GM19463 (cell line): Measurements from ENCODE around the gene NR3C2.
A peak's percentile ranks its signal among the peaks of the same experiment; 100 is the strongest.
"Not testable (repeated sequence)": the region's sequence is repeated elsewhere in the genome, so short reads cannot be mapped to it uniquely, and the experiment has no call there.

Experiments used
- ATAC-seq: cut with Tn5 transposase; IDR thresholded peaks from one replicate; pipeline ENCODE4 v1.9.1; 2021; ENCODE audit warnings: mild to moderate bottlenecking, moderate library complexity; ENCODE audit not compliant: unreplicated experiment

NR3C2 gene

DNA sequence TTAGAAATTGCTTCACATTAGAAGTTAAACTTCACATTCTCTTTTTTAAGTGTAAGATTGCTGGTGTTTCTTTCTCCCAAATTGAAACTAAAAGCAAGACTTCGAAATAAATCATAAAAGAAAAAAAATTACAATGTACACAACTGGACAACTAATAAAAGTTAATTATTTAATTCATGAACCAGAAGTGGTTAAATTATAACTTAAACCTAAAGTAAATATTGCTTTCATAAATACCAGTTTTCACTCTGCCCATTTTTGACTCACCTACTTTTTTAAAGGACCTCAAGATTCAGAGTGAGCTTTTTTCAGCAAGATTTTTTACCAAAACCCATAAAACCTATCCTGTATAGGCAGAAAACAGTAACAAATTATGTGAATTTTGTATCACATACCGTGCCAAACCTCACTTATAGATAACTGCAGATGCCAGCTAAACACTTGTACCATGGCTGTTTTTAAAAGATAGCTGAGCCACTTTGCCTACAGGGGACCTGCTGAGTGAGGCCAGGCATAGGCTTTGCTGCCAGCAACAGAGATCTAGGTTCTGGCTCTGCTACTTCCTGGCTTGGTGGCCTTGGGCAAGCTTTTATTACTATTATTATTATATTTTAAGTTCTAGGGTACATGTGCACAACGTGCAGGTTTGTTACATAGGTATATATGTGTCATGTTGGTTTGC is 259.8 kb downstream of the NR3C2 start:
- no peak for ATAC-seq

DNA sequence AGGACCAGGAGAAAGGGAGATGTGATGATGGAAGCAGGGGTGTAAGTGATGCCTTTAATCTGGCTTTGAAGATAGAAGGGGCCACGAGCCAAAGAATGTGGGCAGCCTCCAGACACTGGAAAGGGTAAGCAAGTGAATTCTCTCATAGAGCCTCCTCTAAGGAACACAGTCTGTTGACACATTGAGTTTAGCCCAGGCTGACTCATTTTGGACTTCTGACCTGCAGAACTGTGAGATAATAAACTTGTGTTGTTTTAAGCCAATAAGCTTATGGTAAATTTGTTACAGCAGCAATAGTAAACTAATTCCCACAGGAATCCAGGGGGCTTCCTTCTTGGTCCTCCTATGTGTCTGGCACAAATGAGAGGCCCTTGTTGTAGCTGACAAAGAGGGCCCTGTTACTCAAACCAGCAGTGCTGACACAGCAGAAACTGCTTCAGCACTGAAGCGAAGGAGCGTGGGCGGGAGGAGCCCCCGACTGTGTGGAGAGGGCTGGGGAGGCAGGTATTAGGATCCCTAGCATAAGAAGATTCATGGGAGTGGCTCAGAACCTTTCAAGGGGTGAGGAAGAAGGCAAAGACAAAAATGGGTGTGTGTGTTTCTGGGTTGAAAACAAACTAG is 268.7 kb downstream of the NR3C2 start:
- ATAC-seq, result no peak

DNA sequence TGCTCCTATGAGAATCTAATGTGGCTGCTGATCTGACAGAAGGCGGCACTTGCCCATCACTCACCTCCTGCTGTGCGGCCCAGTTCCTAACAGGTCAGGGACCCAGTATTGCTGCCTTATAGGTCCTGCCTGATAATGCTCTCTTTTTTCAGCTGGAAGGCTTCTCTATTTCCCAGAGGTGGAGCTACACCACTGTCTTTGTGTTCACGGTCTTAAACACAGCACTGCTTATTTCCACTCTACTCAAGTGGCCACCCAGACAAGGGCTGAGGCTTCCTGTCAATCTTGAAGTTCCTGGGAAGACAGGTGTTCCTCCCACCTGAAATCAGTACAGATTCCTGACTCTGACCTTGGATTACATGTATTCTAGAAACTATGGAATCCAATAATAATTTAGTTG is 270.6 kb downstream of the NR3C2 start:
- ATAC-seq, result no peak

DNA sequence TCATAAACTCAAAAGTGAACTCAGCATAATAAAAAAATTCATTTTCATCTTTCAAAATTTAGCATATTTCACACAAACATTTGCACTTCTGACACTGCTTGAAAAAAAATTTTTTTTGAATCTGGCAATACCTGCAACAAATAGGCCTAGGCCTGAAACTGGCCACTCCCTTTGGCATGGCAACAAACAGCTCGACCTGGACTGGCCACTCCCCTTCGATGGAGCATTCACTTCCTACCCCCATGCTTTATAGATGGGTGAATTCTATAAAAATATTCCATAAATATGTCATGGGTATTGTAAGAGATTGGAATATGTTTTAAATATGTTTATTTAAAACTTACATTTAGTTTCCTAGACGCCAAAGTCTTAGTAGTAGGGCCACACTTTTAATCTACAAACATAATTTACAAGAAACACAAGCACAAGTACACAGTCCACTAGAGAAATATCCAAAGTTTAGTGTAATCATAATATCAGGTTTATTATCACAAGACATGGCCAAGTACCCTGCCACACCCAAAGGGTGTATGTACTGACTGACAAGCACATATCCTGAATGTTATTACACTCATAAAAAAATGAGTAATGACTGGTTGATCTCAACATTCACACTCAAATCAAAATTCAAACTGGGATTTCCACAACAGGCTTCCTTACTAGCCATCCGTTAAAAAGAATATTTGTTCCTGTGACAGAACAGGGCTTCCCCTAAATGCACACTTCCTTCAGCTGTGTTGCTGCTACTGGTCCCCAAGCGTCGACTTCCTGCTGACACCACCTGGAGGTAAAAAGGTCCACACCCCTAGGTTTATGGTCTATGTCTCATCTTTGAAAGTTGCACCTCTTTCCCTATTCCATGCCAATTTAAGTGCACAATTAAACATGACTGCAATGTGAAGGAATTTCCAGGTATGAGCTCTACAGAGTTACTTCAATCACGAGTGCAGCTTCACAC is 271.5 kb downstream of the NR3C2 start:
- no peak for ATAC-seq

DNA sequence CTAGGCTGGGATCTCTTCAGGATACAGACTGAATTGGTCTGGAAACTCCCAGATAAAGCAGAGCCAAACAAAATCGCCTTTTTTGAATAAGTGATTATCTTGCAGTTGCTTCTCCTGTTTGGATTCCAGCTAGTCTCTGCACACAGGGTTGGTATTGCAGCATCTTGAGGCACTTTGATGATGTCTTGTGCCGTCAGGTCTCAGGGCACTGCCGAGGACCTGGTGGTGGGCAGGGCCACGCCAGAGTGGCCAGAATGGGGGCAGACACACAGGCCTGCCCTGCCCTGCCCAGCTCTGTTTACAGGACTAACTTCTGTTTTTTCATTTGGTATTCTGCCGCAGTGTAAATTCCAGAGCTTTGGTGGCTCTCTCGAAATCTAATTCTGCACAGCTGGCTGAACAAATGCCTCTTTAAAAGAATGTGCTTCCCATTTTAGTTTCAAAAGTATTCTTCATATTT is 276.1 kb downstream of the NR3C2 start:
- ATAC-seq, result no peak

DNA sequence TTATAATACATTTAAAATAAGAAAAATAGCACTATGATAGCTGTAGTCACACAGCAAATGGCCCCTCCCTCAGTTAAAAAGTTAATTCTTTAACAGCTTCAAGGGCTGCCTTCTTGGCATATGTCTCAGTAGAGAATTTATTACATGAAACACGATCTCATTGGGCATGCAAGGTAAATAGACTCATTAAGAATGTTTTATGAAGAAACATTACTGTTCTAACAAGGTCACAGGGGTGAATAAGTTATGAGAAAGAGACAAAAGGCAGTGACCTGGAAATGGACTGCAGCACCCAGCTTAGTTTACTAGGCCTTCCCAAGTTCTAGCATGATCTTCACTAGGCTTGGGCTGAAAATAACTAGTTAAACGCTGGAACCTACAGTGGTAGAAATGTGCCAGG is 277.7 kb downstream of the NR3C2 start:
- no peak for ATAC-seq

DNA sequence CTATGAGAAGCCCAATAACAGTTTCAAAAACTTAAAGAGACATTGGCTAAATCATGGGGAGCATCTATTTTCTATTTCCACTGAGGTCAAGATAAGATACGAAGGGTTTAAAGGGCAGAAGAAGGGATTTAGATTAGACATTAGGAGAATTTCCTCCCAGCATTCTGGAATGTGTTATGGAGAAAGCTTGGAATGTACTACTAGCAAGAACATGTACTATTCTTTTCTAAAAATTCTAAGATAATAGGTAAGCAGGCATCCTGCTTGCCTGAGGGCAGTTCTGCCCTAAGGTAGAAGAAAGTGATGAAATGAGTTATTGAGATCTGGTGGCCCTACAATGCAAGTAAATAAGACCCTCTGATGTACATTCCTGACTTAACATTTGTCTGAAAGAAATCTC is 279.2 kb downstream of the NR3C2 start:
- ATAC-seq, result no peak

DNA sequence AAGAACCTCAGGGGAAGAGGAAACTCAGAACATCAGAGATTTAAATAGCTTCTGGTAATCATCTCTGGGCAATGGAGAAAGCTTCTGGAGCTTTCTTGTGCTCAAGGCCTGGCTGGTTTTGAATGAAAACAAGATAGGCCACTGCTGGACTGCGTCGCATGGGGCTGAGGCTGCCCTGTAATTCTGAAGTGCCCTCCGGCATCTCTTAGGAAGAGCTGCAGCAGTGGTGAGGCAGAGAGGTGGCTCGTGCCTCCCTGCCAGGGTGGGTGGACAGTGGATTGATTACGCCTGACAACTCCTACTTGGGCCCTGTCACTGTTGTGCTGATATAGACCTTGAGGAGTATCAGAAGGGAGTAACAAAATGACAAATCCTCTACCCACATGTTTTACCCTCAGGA is 279.7 kb downstream of the NR3C2 start:
- ATAC-seq, result no peak

DNA sequence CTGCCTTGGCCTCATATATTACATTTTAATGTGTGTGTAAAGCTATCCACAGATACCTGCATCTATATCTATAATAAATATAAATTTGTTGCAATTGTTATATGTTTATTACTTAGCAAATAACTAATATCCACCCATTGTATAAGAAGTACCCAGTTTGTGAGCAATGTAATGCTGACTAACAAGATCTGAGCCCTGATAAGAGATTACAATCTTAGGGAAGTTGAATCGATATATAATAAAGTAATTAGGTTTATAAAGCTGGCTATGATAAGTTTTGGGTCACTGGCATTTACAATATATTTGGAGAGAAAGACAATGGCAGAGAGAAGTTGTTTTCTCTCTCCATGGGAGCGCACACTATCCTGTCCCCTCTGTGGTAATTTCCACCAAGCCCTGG is 280.6 kb downstream of the NR3C2 start:
- ATAC-seq, result no peak

DNA sequence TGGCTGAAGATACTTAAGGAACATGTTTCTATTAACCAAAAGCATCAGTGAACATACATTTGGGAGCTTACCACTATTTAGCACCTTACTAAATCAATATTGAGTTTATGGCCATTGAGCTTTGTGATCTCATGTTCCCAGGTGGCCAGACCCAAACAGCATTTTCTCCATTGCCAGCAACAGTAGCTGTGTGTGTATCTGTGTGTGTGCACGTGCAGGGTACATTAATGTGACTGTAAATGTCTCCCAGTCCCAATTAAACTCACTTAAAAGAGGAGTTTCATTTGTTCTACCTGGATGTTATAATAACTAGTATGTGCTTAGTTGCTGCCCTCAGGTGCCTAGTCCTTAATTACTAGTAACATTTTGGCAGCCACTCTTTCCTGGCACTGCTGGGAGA is 282.4 kb downstream of the NR3C2 start:
- no peak for ATAC-seq

DNA sequence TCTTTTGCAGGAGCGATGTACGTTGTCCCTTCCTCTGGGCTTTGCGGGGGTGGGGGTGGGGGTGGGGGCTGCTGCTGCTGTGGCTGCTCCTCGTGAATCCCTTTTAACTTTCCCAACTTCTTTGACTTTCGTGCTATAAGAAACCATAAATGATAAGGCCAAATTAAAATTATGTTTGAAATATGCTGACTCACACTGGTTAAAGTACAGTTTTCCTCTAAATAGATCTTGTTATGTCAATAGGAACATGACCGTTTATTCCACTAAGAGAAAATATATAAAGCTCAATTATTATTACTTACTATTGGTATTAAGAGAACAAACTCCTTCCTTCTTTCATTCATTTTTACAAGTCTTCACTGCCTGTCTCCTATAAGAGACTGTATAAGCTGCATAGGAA is 287.4 kb downstream of the NR3C2 start:
- ATAC-seq, result no peak

DNA sequence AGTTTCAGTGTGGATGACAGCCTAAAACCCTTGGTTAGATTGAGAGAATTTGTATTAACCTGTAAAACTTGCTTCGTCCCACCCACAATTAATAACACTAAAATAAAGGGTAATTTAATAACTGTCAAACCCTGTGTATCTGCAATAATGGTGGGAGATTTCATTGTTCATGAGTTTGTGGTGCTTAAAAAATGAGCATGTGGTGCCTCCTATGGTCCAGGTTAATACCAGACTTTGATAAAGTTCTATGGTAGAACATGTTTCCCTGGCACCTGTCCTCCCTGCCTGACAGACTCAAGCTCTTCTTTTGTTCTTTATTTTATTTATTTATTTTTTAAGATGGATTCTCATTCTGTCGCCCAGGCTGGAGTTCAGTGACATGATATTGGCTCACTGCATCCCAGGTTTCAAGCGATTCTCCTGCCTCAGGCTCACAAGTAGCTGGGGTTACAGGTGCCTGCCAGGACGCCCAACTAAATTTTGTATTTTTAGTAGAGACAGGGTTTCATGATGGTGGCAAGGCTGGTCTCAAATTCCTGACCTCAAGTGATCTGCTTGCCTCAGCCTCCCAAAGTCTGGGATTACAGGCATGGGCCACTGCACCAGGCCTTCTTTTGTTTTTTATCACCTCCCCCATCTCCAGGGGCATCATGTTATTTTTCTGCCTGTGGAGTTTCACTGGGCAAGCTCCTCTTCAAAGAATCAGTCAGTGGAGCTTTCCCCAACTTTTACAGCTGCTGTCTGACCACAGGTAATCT is 289.2 kb downstream of the NR3C2 start:
- ATAC-seq, result no peak

DNA sequence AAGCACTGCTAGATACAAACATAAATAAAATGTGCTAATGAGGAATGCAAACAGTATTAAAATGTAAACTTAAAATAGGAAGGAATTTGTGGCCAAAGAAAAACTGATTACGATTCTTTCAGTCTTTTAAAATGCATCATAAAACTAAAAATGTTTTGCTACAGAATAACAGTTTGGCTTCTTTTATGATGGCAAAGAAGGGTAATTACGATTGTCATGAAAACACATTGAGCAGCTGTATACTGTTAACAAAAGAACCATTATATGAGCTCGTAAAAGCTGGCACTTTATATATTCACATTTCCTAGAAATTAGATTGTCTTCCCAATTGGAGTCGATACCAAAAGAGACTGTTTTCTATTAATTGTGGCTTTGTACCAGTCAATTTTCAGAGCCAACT is 290.4 kb downstream of the NR3C2 start:
- ATAC-seq, result no peak

DNA sequence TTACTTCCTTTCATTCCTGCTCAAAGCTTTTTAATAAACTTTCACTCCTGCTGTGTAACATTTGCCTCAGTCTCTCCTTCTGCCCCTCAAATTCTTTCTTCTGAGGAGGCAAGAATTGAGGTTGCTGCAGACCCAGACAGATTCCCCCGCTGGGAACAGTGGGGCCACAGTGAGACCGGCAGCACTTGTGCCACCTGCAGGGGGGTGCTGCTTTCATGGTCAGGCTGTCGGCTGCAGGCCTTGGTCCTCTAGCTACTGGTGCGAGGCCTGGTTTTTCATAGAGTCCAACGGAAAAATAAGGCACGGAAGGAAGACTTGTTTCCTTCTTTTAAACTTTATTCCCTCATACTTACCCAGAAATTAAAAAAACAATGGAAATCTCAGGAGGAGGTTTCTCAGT is 296.7 kb downstream of the NR3C2 start:
- ATAC-seq, result no peak

DNA sequence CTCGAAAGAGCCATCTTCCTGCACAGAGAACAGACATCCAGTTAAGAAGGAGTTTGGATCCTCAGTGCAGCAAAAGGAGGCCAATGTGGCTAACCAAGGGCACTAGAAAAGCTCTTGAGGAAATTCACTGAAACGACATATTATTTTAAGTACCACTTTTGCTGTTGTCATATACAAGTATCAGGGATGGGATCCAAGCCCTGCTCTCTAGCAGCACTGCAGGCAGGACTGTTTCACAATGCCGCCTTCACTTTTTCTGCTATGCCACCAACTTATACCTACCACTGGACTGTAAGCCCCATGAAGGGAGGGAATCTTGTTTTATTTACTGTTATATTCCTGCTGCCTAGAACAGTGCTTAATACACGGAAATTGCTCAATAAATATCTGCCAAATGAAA is 299.0 kb downstream of the NR3C2 start:
- ATAC-seq, result no peak

DNA sequence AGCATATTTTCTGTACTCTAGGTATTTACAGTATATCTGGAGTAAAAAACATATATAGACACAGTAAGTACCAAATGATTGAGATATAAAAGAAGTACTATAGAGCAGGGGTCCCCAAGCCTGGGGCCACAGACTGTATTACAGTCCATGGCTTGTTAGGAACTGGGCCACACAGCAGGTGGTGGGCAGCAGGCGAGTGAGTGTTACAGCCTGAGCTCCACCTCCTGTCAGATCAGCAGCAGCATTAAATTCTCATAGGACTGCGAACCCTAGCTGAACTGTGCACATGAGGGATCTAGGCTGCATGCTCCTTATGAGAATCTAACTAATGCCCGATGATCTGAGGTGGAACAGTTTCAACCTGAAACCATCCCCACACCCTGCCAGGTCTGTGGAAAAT is 300.7 kb downstream of the NR3C2 start:
- ATAC-seq, result no peak

DNA sequence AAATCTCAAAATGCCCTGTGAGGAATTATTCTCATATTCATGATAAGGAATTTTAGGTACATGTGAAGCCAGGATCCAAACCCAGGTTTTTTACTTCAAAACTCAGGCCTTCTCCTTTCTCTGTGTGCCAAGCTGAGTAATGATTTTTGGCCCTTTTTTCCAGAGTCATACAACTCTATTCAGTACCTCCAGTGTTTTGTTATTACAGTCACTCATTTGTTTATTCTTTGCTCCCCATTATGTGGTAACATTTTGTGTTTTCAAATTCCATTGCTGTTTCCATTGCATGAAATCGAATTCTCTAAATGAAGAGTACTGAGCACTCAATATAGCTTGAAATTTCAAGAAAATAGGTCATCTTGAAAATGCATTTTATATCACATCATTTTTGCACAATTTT is 315.4 kb downstream of the NR3C2 start:
- no peak for ATAC-seq

DNA sequence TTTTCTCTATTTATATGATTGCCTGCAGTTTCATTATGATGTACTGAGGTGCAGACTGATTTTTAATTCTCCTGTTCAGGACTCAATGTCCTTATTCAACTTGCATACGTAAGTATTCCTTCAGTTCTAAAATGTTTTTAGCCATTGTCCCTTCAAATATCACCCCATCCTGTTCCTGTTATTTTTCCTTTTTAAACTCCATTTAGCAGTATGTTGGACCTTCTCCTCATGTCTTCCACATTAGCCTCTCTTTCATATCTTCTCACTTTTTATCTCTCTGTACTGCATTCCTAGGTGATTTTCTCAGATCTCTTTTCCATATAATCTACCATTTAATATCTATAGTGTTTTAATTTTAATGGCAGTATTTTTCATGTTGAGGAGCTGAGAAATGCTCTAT is 317.7 kb downstream of the NR3C2 start:
- ATAC-seq, result no peak

DNA sequence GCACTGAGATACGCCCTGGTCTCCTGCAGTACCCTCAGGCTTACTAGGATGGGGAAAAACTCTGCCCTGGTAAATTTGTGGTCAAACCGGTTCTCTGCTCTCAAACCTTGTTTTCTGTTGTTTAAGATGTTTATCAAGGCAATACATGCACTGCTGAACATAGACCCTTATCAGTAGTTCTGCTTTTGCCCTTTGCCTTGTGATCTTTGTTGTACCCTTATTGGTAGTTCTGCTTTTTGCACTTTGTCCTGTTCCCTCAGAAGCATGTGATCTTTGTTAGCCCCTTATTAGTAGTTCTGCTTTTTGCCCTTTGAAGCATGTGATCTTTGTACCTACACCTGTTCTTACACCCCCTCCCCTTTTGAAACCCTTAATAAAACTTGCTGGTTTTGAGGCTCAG is 319.1 kb downstream of the NR3C2 start:
- not testable (repeated sequence) for ATAC-seq

DNA sequence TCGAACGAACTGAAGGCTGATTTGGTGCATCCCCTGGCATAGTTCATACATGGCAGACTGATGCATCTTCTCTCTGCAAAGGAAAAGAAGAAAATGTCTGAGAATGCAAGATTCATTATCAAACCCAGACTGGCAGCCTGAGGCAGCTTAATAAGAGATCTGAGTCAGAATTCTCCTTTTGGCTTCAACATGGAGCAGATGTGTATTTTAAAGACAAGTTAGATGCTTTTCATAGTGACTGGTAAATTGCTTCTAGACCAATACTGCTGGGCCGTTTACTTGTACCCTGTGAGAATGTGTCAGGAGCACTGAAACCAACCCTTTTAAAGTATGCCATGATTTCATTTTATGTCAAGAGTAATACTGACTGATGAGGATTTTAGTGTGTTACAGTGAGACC is 322.0 kb downstream of the NR3C2 start:
- no peak for ATAC-seq

DNA sequence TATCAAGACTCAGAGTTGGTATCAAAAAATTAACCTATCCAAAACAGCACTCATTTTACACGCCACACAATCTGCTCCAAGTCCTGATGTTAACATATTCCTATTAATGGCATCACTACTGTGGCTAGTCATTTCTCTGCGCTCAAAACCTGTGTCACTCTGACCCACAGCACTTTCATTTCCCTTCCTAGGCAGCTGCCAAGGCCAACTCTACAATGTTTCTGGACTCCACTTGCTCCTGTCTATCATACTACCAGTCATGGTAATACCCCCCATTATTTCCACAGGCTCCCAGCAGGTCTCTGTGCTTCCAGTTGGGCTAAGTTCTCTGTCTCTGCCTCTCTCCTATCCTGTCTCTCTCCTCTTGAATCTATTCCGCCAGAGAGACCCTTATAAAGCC is 323.6 kb downstream of the NR3C2 start:
- ATAC-seq, result peak; percentile 78
